ENCODE data around the gene CTSH.
A peak's percentile ranks its signal among the peaks of the same experiment; 100 is the strongest.

The CTSH gene

GRCh38 chr15:78983146-78983918 is 38.5 kb upstream of the CTSH start:
- Mint-ChIP-seq H3K4me3 (no peak overlapping the region), H3K27me3 (peaks cover 5% of the 10 kb centered on the region), H3K27ac (no peak overlapping the region), H3K9me3 (no peaks in the 10 kb centered on the region), H3K4me1 (peaks cover 4% of the 10 kb centered on the region), H3K36me3 (ENCODE audit: low read depth) (no peaks in the 10 kb centered on the region)
- ATAC-seq: no peak
- no peak for DNase-seq

- H3K4me3 Mint-ChIP-seq: no peak overlapping the region
- H3K36me3 Mint-ChIP-seq (ENCODE audit: low read depth): no peaks in the 10 kb centered on the region
- no peak overlapping the region for H3K27ac Mint-ChIP-seq
- ATAC-seq: no peak
- DNase-seq: no peak
- H3K27me3 Mint-ChIP-seq: peaks cover 4% of the 10 kb centered on the region
- peaks cover 5% of the 10 kb centered on the region for H3K4me1 Mint-ChIP-seq
- H3K9me3 Mint-ChIP-seq: no peaks in the 10 kb centered on the region
Observed at GRCh38 chr15:78982736-78983135, 37.9 kb upstream of the CTSH start.

GRCh38 chr15:78981532-78982313 is 36.9 kb upstream of the CTSH start:
- H3K36me3 Mint-ChIP-seq (ENCODE audit: low read depth): no peaks in the 10 kb centered on the region
- DNase-seq (no peak), ATAC-seq (no peak)
- H3K4me1 Mint-ChIP-seq: peaks cover 14% of the 10 kb centered on the region
- H3K27me3 Mint-ChIP-seq: peaks cover 4% of the 10 kb centered on the region
- no peaks in the 10 kb centered on the region for H3K9me3 Mint-ChIP-seq
- H3K27ac Mint-ChIP-seq: no peak overlapping the region
- no peak overlapping the region for H3K4me3 Mint-ChIP-seq

- Mint-ChIP-seq H3K27ac (no peak overlapping the region), H3K36me3 (ENCODE audit: low read depth) (no peaks in the 10 kb centered on the region), H3K4me3 (no peak overlapping the region), H3K9me3 (no peaks in the 10 kb centered on the region), H3K4me1 (peaks cover 14% of the 10 kb centered on the region), H3K27me3 (peaks cover 2% of the 10 kb centered on the region)
- peak; percentile 38 for ATAC-seq
- DNase-seq: peak; percentile 41
Observed at GRCh38 chr15:78979456-78980320, 34.8 kb upstream of the CTSH start.

GRCh38 chr15:78978601-78979179 is 33.8 kb upstream of the CTSH start:
- Mint-ChIP-seq H3K9me3 (no peaks in the 10 kb centered on the region), H3K27ac (no peak overlapping the region), H3K4me1 (peaks cover 19% of the 10 kb centered on the region), H3K4me3 (no peak overlapping the region), H3K36me3 (ENCODE audit: low read depth) (no peaks in the 10 kb centered on the region), H3K27me3 (peaks cover 2% of the 10 kb centered on the region)
- DNase-seq: no peak
- no peak for ATAC-seq

- Mint-ChIP-seq H3K27me3 (peaks cover 2% of the 10 kb centered on the region), H3K4me3 (no peak overlapping the region), H3K9me3 (no peaks in the 10 kb centered on the region), H3K27ac (no peak overlapping the region), H3K4me1 (peaks cover 19% of the 10 kb centered on the region), H3K36me3 (ENCODE audit: low read depth) (no peaks in the 10 kb centered on the region)
- DNase-seq: no peak
- no peak for ATAC-seq
Observed at GRCh38 chr15:78977591-78978347, 32.9 kb upstream of the CTSH start.

- H3K9me3 Mint-ChIP-seq: no peaks in the 10 kb centered on the region
- ATAC-seq (peak; percentile 44), DNase-seq (no peak)
- peaks cover 2% of the 10 kb centered on the region for H3K27me3 Mint-ChIP-seq
- H3K27ac Mint-ChIP-seq: no peak overlapping the region
- no peak overlapping the region for H3K4me3 Mint-ChIP-seq
- peaks cover 19% of the 10 kb centered on the region for H3K4me1 Mint-ChIP-seq
- no peaks in the 10 kb centered on the region for H3K36me3 Mint-ChIP-seq (ENCODE audit: low read depth)
Observed at GRCh38 chr15:78977091-78977571, 32.3 kb upstream of the CTSH start.

GRCh38 chr15:78976691-78977090 is 31.8 kb upstream of the CTSH start:
- Mint-ChIP-seq H3K27me3 (peaks cover 2% of the 10 kb centered on the region), H3K27ac (no peak overlapping the region), H3K9me3 (no peaks in the 10 kb centered on the region), H3K4me3 (no peak overlapping the region), H3K36me3 (ENCODE audit: low read depth) (no peaks in the 10 kb centered on the region), H3K4me1 (peaks cover 19% of the 10 kb centered on the region)
- DNase-seq (no peak), ATAC-seq (no peak)

GRCh38 chr15:78974272-78974918 is 29.5 kb upstream of the CTSH start:
- Mint-ChIP-seq H3K27ac (no peak overlapping the region), H3K36me3 (ENCODE audit: low read depth) (no peaks in the 10 kb centered on the region), H3K4me3 (no peak overlapping the region), H3K9me3 (no peaks in the 10 kb centered on the region), H3K4me1 (peaks cover 19% of the 10 kb centered on the region), H3K27me3 (peaks cover 2% of the 10 kb centered on the region)
- DNase-seq (no peak), ATAC-seq (no peak)

- no peaks in the 10 kb centered on the region for H3K27me3 Mint-ChIP-seq
- no peaks in the 10 kb centered on the region for H3K9me3 Mint-ChIP-seq
- DNase-seq (no peak), ATAC-seq (no peak)
- peaks cover 5% of the 10 kb centered on the region for H3K4me1 Mint-ChIP-seq
- no peaks in the 10 kb centered on the region for H3K36me3 Mint-ChIP-seq (ENCODE audit: low read depth)
- H3K4me3 Mint-ChIP-seq: no peak overlapping the region
- no peak overlapping the region for H3K27ac Mint-ChIP-seq
Observed at GRCh38 chr15:78969687-78970349, 25.0 kb upstream of the CTSH start.

- Mint-ChIP-seq H3K27me3 (no peaks in the 10 kb centered on the region), H3K36me3 (ENCODE audit: low read depth) (no peaks in the 10 kb centered on the region), H3K4me3 (no peak overlapping the region), H3K4me1 (no peaks in the 10 kb centered on the region), H3K27ac (no peak overlapping the region), H3K9me3 (no peaks in the 10 kb centered on the region)
- DNase-seq (no peak), ATAC-seq (no peak)
Observed at GRCh38 chr15:78968539-78969271, 23.9 kb upstream of the CTSH start.

- no peak for ATAC-seq
- no peaks in the 10 kb centered on the region for H3K36me3 Mint-ChIP-seq (ENCODE audit: low read depth)
- H3K27ac Mint-ChIP-seq: no peak overlapping the region
- no peak overlapping the region for H3K4me3 Mint-ChIP-seq
- H3K27me3 Mint-ChIP-seq: no peaks in the 10 kb centered on the region
- no peak for DNase-seq
- H3K4me1 Mint-ChIP-seq: no peaks in the 10 kb centered on the region
- no peaks in the 10 kb centered on the region for H3K9me3 Mint-ChIP-seq
Observed at GRCh38 chr15:78968114-78968513, 23.3 kb upstream of the CTSH start.

Measured in activated naive CD8-positive, alpha-beta T cell treated with anti-CD3 and anti-CD28 coated beads, Interleukin-2, amount 50 U/mL, for 24 hours (primary cell).